Bronchial epithelial cell (primary cell): ENCODE data around the gene RNGTT. TPM values are rescaled to one million over a fixed set of nuclear protein-coding genes. Genes with fewer than 3 reads are reported as not detected.

Experiments
- DNase-seq: peaks from one replicate; pipeline ENCODE4 v3.0.0-alpha.2; 2010; ENCODE audit warnings: low read depth
- FAIRE-seq: peaks from 2 replicates; lab custom pipeline; 2011; peaks lifted over from hg19 to GRCh38; lab: Jason Lieb, UNC
- H3K27me3 ChIP-seq: 2 replicates; pipeline ENCODE4 v1.5.1; 2011; ENCODE audit warnings: low read length; ENCODE audit not compliant: control insufficient read depth, insufficient read depth
- H3K36me3 ChIP-seq: 2 replicates; pipeline ENCODE4 v1.5.1; 2011; ENCODE audit warnings: low read length; ENCODE audit not compliant: control insufficient read depth, insufficient read depth
- H3K4me3 ChIP-seq: 2 replicates; pipeline ENCODE4 v1.5.1; 2011; ENCODE audit warnings: mild to moderate bottlenecking, low read depth, low read length, control low read depth
- total RNA-seq: library from RNA; depleted of rRNA; stranded (reverse); fragments of >200 nt; gene quantifications from 2 replicates; pipeline ENCODE4 v1.2.1, GENCODE V29; 2014
- TF ChIP-seq, protein P1 (sequence below): IDR thresholded peaks from 2 replicates; pipeline ENCODE4 v1.5.1; 2011; ENCODE audit warnings: mild to moderate bottlenecking, moderate library complexity, low read length, control low read depth, inconsistent platforms; ENCODE audit not compliant: insufficient read depth, severe bottlenecking

RNGTT gene
- total RNA-seq, 1 donor from 2014 or later, result 20.8 TPM

DNA sequence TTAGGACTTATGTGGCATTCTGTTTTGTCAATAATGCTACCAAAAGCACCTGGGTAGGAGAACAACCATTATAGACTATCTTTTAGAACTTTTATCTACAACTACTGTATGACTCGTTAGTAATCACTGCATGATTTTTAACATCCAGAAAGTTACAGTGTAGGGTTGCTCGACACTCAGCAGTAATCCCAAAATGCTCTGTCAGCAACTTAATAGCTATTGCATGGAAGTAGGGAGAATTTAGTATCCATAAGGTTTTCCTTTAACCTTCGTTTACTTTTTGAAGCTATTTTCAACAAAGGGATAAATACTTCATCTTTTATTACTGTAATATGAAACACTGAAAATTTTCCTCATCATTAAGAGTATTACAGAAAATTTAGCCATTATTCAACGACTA lies 309.5 kb downstream of the RNGTT start:
- no peaks in the 10 kb centered on the region for H3K27me3 ChIP-seq
- peak; percentile 25 for DNase-seq
- no peak for FAIRE-seq
- no peaks in the 10 kb centered on the region for H3K36me3 ChIP-seq
- no peak overlapping the region for H3K4me3 ChIP-seq
- TF ChIP-seq, protein P1, sequence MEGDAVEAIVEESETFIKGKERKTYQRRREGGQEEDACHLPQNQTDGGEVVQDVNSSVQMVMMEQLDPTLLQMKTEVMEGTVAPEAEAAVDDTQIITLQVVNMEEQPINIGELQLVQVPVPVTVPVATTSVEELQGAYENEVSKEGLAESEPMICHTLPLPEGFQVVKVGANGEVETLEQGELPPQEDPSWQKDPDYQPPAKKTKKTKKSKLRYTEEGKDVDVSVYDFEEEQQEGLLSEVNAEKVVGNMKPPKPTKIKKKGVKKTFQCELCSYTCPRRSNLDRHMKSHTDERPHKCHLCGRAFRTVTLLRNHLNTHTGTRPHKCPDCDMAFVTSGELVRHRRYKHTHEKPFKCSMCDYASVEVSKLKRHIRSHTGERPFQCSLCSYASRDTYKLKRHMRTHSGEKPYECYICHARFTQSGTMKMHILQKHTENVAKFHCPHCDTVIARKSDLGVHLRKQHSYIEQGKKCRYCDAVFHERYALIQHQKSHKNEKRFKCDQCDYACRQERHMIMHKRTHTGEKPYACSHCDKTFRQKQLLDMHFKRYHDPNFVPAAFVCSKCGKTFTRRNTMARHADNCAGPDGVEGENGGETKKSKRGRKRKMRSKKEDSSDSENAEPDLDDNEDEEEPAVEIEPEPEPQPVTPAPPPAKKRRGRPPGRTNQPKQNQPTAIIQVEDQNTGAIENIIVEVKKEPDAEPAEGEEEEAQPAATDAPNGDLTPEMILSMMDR, result no peak

DNA sequence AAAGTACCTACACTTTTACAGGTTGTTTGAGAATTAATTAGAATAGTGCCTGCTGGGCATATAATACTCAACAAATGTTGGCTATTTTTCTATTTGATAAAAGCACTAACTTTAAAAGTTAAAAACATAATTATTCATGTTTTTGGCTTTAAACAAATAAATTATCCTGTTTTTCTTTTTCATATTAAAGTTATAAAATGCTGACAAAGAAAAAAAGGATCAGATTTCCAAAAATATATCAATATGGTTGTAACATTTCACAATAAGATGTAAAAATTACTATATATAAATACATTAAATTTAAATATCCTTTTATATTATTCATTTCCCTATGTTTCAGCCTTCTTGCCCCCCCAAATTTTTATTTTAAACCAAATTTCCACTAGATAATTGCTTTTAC lies 312.0 kb downstream of the RNGTT start:
- Histone ChIP-seq H3K4me3 (no peak overlapping the region), H3K27me3 (no peaks in the 10 kb centered on the region), H3K36me3 (no peaks in the 10 kb centered on the region)
- FAIRE-seq (no peak), DNase-seq (no peak)
- TF ChIP-seq, protein P1, result no peak

DNA sequence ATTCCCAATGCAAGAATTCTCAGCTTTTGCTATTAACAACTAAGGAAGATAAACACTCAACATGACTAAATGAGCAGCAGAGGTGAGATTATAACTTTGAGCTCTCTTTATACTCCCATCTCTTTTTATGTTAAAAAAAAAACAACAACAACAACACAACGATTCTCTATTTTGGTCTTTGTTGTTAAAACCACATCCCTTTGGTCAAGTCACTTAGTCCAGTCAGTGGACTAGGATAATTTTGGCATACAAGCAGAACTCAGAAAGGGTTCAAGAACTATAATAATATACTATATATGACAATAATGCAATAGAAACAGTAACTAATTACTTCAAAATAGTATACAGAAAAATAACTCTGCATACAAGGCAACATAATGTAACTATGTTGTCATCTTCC lies 312.4 kb downstream of the RNGTT start:
- no peak overlapping the region for H3K4me3 ChIP-seq
- no peak for FAIRE-seq

DNA sequence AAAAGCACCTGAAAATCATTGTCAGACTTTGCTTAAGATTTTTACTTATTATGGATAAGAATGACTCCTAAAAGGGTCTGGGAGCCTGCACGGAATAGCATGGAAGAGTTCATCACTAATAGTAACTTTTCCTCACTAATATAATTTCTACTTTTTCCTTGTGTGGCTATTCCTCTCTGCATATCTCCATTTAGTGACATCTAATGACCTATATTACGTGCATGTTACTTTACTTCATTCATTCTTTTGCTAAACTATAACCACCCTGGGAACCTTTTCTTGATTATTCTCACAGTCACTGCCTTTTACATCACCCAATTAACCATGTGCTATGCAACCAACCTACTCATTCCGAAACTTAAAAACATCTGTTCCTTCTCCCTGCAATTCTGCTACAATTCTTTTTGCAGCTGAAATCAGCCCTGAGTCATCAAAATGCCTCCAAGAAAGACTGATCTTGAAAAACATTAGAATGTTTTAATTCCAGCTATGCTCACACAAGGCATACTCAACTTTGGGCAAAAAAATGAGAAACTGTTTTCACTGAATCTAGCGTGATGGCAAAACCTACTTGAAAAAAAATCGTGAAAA lies 313.3 kb downstream of the RNGTT start:
- Histone ChIP-seq H3K36me3 (no peaks in the 10 kb centered on the region), H3K4me3 (no peak overlapping the region), H3K27me3 (no peaks in the 10 kb centered on the region)
- TF ChIP-seq, protein P1, result no peak
- no peak for FAIRE-seq
- DNase-seq, result no peak

More for the DNA sequence above, 312.4 kb downstream of the RNGTT start:
- no peaks in the 10 kb centered on the region for H3K27me3 ChIP-seq
- no peak for DNase-seq
- H3K36me3 ChIP-seq, result no peaks in the 10 kb centered on the region
- TF ChIP-seq, protein P1, result no peak

DNA sequence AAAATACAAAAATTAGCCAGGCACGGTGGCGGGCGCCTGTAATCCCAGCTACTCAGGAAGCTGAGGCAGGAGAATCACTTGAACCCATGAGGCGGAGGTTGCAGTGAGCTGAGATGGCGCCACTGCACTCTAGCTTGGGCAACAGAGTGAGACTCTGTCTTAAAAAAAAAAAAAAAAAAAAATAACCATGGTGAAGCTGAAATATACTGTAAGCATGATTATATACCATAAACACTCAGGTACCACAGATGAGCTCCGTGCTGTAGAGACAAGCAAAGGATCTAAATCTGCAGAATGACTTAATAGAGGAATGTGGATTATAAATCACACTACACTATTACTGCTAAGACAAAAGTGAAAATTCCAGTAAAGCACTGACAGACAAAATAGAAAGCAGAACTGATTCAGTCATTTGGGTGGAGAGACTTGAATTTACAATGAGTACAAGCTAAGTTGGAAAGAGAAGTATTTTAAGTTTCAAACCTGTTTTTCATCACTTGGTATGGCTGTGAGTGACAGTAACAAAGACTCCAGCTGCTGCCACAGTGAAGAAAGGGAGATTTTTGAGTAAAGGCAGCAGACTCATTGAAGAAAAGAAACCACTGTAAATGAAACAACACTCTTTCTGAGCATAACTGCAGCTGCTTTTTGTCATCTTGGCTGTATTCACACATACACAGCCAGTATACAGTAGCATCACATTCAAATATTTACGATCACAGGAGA lies 322.1 kb downstream of the RNGTT start:
- DNase-seq, result no peak
- FAIRE-seq, result no peak
- TF ChIP-seq, protein P1, result no peak
- Histone ChIP-seq H3K27me3 (no peaks in the 10 kb centered on the region), H3K4me3 (no peak overlapping the region), H3K36me3 (no peaks in the 10 kb centered on the region)
